GM19193 (cell line): ENCODE measurements around the gene RAB37.

Experiments
- POLR2A ChIP-seq: IDR thresholded peaks from 4 replicates; pipeline ENCODE4 v1.6.1; 2011; ENCODE audit not compliant: insufficient read depth, insufficient read length; ENCODE audit errors: extremely low read depth

RAB37 gene

GRCh38 chr17:74761419-74761818 lies 24.4 kb downstream of the RAB37 start:
- TF ChIP-seq POLR2A, result no peak

- no peak for TF ChIP-seq POLR2A
Measured at GRCh38 chr17:74761931-74762330, 24.9 kb downstream of the RAB37 start.

GRCh38 chr17:74763565-74764387 lies 26.7 kb downstream of the RAB37 start:
- no peak for TF ChIP-seq POLR2A

- no peak for TF ChIP-seq POLR2A
Measured at GRCh38 chr17:74764751-74765286, 27.8 kb downstream of the RAB37 start.

- TF ChIP-seq POLR2A, result no peak
Measured at GRCh38 chr17:74766413-74766812, 29.4 kb downstream of the RAB37 start.

GRCh38 chr17:74767111-74767516 lies 30.1 kb downstream of the RAB37 start:
- no peak for TF ChIP-seq POLR2A

GRCh38 chr17:74768069-74768762 lies 31.2 kb downstream of the RAB37 start:
- no peak for TF ChIP-seq POLR2A

GRCh38 chr17:74768763-74769114 lies 31.7 kb downstream of the RAB37 start:
- no peak for TF ChIP-seq POLR2A

- no peak for TF ChIP-seq POLR2A
Measured at GRCh38 chr17:74769266-74769855, 32.3 kb downstream of the RAB37 start.

- peak; percentile 30 for TF ChIP-seq POLR2A
Measured at GRCh38 chr17:74769856-74770497, 32.9 kb downstream of the RAB37 start.

- TF ChIP-seq POLR2A, result no peak
Measured at GRCh38 chr17:74770498-74771318, 33.7 kb downstream of the RAB37 start.

GRCh38 chr17:74771319-74771914 lies 34.4 kb downstream of the RAB37 start:
- no peak for TF ChIP-seq POLR2A

GRCh38 chr17:74772053-74772452 lies 35.0 kb downstream of the RAB37 start:
- TF ChIP-seq POLR2A, result no peak

GRCh38 chr17:74773414-74773813 lies 36.4 kb downstream of the RAB37 start:
- no peak for TF ChIP-seq POLR2A

GRCh38 chr17:74773871-74774286 lies 36.8 kb downstream of the RAB37 start:
- no peak for TF ChIP-seq POLR2A
